HepG2 (cell line): ENCODE data around the gene SGMS1. TPM values are rescaled to one million over a fixed set of nuclear protein-coding genes. Genes with fewer than 3 reads are reported as not detected.

Experiments
- CCAR2 ChIP-seq: fragments of 200-400 bp; formaldehyde crosslinking; optimal IDR thresholded peaks from 2 replicates; pipeline ENCODE3; 2018; ENCODE audit warnings: low read depth, mild to moderate bottlenecking, low read length, moderate library complexity
- MTA1 ChIP-seq: sonication (generic); formaldehyde crosslinking; IDR thresholded peaks from 2 replicates; pipeline ENCODE4 v1.4.0; 2020; ENCODE audit warnings: missing genetic modification reagents, mild to moderate bottlenecking, borderline replicate concordance
- SCMH1 ChIP-seq: sonication (generic); formaldehyde crosslinking; IDR thresholded peaks from 2 replicates; pipeline ENCODE4 v1.9.0; 2021; ENCODE audit warnings: missing genetic modification reagents, mild to moderate bottlenecking, borderline replicate concordance
- SETDB1 ChIP-seq: sonication (generic); formaldehyde crosslinking; IDR thresholded peaks from 2 replicates; pipeline ENCODE4 v1.5.1; 2020; ENCODE audit warnings: missing genetic modification reagents, mild to moderate bottlenecking, borderline replicate concordance
- SIX4 ChIP-seq: sonication (generic); formaldehyde crosslinking; IDR thresholded peaks from 2 replicates; pipeline ENCODE4 v1.4.0; 2020; ENCODE audit warnings: missing genetic modification reagents
- SNAPC2 ChIP-seq: sonication (generic); formaldehyde crosslinking; IDR thresholded peaks from 2 replicates; pipeline ENCODE4 v1.8.1; 2022; ENCODE audit warnings: mild to moderate bottlenecking, missing genetic modification reagents
- SPEN ChIP-seq: sonication (generic); formaldehyde crosslinking; IDR thresholded peaks from 2 replicates; pipeline ENCODE4 v1.5.1; 2020; ENCODE audit warnings: low read depth, mild to moderate bottlenecking, missing genetic modification reagents
- TBX3 ChIP-seq: fragments of 450-650 bp; IDR thresholded peaks from 2 replicates; pipeline ENCODE4 v1.6.1; 2017; ENCODE audit warnings: antibody characterized with exemption, mild to moderate bottlenecking, inconsistent platforms, borderline replicate concordance
- TIGD3 ChIP-seq: sonication (generic); formaldehyde crosslinking; IDR thresholded peaks from 2 replicates; pipeline ENCODE4 v1.5.1; 2020; ENCODE audit warnings: mild to moderate bottlenecking, missing genetic modification reagents, borderline replicate concordance
- XRCC5 ChIP-seq: fragments of 200-400 bp; formaldehyde crosslinking; optimal IDR thresholded peaks from 2 replicates; pipeline ENCODE3; 2017; ENCODE audit warnings: mild to moderate bottlenecking, low read length
- ZNF234 ChIP-seq: sonication (generic); formaldehyde crosslinking; conservative IDR thresholded peaks from 2 replicates; pipeline ENCODE4 v1.5.1; 2020; ENCODE audit warnings: mild to moderate bottlenecking, missing genetic modification reagents
- ZNF318 ChIP-seq: sonication (generic); formaldehyde crosslinking; IDR thresholded peaks from 2 replicates; pipeline ENCODE4 v1.4.0; 2020; ENCODE audit warnings: mild to moderate bottlenecking, missing genetic modification reagents
- ZNF337 ChIP-seq: sonication (generic); formaldehyde crosslinking; IDR thresholded peaks from 2 replicates; pipeline ENCODE4 v1.5.1; 2020; ENCODE audit warnings: missing genetic modification reagents, low read depth, mild to moderate bottlenecking, borderline replicate concordance
- ZNF550 ChIP-seq: sonication (generic); formaldehyde crosslinking; IDR thresholded peaks from 2 replicates; pipeline ENCODE4 v1.4.0; 2020; ENCODE audit warnings: mild to moderate bottlenecking, missing genetic modification reagents, borderline replicate concordance
- ZNF562 ChIP-seq: sonication (generic); formaldehyde crosslinking; IDR thresholded peaks from 2 replicates; pipeline ENCODE4 v1.8.0; 2022; ENCODE audit warnings: missing genetic modification reagents, borderline replicate concordance
- ZNF589 ChIP-seq: sonication (generic); formaldehyde crosslinking; conservative IDR thresholded peaks from 2 replicates; pipeline ENCODE4 v1.8.0; 2022; ENCODE audit warnings: mild to moderate bottlenecking, moderate library complexity, missing genetic modification reagents
- ZNF749 ChIP-seq: sonication (generic); formaldehyde crosslinking; IDR thresholded peaks from 2 replicates; pipeline ENCODE4 v1.8.0; 2022; ENCODE audit warnings: mild to moderate bottlenecking, missing genetic modification reagents, moderate library complexity, borderline replicate concordance
- polyA plus RNA-seq, 8 experiments: library from polyadenylated mRNA; depleted of rRNA in 3 of 8; stranded (reverse) in 7 of 8; unstranded in 1 of 8; fragments of >200 nt; fragmentation: Illumina TruSeq in 4 of 8; extraction: Trizol in 4 of 8; gene quantifications; 2 replicates each; pipeline versions ENCODE4 v1.2.1 to v1.2.3, GENCODE V29; 2011 to 2016; ENCODE audit warnings: low read depth in 4 of 8, missing spikeins in 1 of 8, mixed read lengths in 1 of 8; ENCODE audit not compliant: insufficient read depth in 1 of 8
- total RNA-seq, 5 experiments: library from RNA; depleted of rRNA; stranded (reverse); fragments of >200 nt; fragmentation: Illumina TruSeq; extraction: Trizol; gene quantifications; 2 replicates each; pipeline ENCODE4 v1.2.3, GENCODE V29; 2016; ENCODE audit warnings: low read depth in 1 of 5
- TF ChIP-seq, protein P1 (sequence below): sonication (generic); formaldehyde crosslinking; IDR thresholded peaks from 2 replicates; pipeline ENCODE4 v1.5.1; 2020; ENCODE audit warnings: missing genetic modification reagents, mild to moderate bottlenecking, borderline replicate concordance

The SGMS1 gene
- total and polyA plus RNA-seq, 2 of the 13 experiments (the other 11 are each of a cell fraction or from before 2014, with no cell fraction given): 6.5 to 15.1 TPM

- TF ChIP-seq ZNF234 (no peak), ZNF337 (CRISPR knock-in tag) (no peak), ZNF318 (CRISPR knock-in tag) (no peak), SIX4 (CRISPR knock-in tag) (no peak), MTA1 (CRISPR knock-in tag) (no peak; the same call in 1 of the 2 replicates), CCAR2 (no peak), TIGD3 (CRISPR knock-in tag) (no peak), SETDB1 (CRISPR knock-in tag) (no peak), ZNF550 (CRISPR knock-in tag) (no peak), TBX3 (peak; percentile 7; the same call in 1 of the 2 replicates), XRCC5 (no peak), SNAPC2 (CRISPR knock-in tag) (0 out of 2 replicates have a peak, but pooled peaks have one; percentile 42), ZNF749 (CRISPR knock-in tag) (no peak), SCMH1 (CRISPR knock-in tag) (no peak), ZNF562 (CRISPR knock-in tag) (no peak), SPEN (CRISPR knock-in tag) (no peak), ZNF589 (no peak)
- TF ChIP-seq, protein P1, sequence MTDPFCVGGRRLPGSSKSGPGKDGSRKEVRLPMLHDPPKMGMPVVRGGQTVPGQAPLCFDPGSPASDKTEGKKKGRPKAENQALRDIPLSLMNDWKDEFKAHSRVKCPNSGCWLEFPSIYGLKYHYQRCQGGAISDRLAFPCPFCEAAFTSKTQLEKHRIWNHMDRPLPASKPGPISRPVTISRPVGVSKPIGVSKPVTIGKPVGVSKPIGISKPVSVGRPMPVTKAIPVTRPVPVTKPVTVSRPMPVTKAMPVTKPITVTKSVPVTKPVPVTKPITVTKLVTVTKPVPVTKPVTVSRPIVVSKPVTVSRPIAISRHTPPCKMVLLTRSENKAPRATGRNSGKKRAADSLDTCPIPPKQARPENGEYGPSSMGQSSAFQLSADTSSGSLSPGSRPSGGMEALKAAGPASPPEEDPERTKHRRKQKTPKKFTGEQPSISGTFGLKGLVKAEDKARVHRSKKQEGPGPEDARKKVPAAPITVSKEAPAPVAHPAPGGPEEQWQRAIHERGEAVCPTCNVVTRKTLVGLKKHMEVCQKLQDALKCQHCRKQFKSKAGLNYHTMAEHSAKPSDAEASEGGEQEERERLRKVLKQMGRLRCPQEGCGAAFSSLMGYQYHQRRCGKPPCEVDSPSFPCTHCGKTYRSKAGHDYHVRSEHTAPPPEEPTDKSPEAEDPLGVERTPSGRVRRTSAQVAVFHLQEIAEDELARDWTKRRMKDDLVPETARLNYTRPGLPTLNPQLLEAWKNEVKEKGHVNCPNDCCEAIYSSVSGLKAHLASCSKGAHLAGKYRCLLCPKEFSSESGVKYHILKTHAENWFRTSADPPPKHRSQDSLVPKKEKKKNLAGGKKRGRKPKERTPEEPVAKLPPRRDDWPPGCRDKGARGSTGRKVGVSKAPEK (CRISPR knock-in tag): no peak
These were observed 51.7 kb downstream of the SGMS1 start (continued) for GRCh38 chr10:50572017-50572491.
